GM21390 (cell line): Measurements from ENCODE around the gene TUBE1.
"Not testable (repeated sequence)": the region's sequence is repeated elsewhere in the genome, so short reads cannot be mapped to it uniquely, and the experiment has no call there.

Source experiments
- ATAC-seq: cut with Tn5 transposase; IDR thresholded peaks from one replicate; pipeline ENCODE4 v1.9.1; 2021; ENCODE audit not compliant: unreplicated experiment

Gene TUBE1

DNA sequence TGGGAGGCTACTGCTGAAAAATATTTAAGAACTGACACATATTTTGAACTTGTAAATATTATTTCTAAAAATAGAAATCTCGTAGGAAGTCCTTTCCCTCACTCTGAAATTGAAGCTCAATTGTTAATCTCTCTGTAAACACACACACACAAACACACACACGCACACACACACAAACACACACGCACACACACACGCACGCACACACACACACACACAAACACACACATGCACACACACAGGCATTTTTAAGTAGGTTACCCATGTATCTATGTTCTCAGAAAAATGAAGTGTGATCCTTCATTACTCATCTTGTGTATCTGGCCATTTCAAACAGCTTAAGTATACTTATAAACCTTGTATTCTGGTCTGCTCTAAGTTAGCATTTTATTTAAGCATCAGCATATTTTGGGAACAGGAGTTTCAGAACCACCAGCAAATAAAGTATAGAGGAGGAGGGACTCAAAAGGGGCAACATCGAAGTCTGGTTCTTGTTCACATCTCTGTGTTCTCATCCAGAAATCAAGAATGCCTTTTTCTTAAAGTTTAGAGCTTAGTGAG is 21.8 kb downstream of the TUBE1 start:
- ATAC-seq, result no peak

GRCh38 chr6:112062966-112063365 is 24.3 kb downstream of the TUBE1 start:
- no peak for ATAC-seq

DNA sequence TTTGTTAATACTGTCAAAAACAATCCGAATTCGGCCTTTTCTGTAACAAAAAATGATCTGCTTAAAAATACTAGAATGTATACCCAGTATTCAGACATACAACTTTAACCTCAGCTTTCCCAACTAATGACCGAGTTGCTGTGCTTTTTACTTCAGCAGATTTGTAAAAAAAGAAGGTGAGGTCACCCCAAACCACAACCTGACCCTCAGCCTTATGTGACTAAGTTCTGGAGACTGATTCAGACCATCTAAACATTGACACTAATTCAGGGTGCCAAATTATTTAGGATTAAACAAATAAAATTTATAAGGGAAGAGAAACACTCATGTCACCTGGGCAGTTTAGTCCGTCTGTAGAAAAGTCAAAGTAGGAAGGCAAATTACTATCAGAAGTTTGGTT is 25.7 kb downstream of the TUBE1 start:
- no peak for ATAC-seq

DNA sequence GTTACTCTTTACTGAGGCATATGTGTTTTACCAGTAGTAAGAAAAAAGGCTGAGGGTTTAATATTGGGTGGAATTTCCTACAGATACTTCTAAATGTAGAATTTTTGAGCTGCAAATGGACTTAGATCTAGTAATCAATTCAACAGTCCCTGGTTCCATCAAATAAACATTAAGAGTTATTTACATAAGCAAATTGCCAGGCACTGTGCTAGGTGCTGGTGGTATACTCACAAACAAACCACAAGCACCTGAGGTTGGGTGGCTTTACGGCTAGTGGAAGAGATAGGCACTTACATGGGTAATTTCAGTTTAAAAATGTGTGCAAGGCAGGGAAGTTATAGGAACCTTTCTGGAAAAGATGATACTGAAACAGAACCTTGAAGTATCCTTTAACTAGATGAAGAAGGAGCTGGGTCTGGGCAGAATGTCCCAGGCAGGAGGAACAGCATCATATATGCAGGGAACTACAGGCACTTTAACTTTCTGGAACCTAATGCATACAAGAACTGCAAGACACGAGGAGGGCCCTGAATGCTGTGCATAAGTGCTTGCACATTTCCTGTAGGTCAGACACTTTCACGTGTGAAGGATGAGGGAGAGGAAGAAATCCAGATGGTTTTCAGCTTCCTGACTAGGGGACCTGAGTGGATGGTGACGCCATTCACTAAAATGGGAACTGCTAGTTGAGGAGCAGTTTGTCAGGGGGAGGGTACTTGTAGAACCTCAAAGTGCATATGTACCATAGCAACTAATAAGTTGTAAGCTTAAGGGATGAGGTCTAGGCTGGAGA is 28.8 kb downstream of the TUBE1 start:
- ATAC-seq, result no peak

GRCh38 chr6:112054555-112055190 is 32.6 kb downstream of the TUBE1 start:
- no peak for ATAC-seq

DNA sequence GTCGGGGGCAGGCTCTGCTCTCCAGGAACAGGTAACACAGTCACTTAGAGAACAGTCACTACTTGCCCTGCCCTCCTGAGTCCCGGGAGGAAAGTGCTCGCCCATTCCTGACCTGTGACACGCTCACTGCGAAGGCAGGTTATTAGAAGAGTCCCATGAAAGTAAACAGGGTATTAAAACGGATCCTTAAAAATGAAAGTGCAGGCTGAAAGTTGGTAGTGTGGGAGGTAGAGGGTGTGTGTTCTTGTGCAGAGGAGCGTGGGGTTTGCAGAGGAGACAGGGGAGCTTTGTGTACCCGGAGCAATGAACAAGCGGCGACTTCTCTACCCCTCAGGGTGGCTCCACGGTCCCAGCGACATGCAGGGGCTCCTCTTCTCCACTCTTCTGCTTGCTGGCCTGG is 33.3 kb downstream of the TUBE1 start, which contains the start of gene CCN6:
Gene CCN6, plus strand, starts transcription at position 104 of the 400 bp plus-strand sequence. Its CDS starts 254 bp downstream, at position 358.
- no peak for ATAC-seq

GRCh38 chr6:112051251-112051740 is 36.0 kb downstream of the TUBE1 start:
- not testable (repeated sequence) for ATAC-seq

DNA sequence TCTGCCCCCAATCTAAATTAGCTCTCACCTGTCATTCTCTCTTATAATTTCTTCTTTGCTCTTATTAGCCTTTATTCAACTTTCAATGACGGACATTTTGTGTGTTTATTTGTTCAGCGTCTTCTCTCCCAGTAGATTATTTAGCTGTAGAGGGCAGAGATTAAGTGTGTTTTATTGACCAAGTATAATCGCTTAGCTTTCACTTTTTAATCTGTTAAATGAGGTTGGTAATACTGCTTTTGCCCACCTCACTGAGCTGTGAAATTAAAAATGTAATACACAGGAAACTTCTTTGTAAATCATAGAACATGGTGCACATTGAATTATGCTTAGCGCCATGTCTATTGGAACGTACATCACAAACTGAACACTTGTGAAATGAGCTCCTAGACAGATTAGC is 36.9 kb downstream of the TUBE1 start:
- ATAC-seq, result no peak

DNA sequence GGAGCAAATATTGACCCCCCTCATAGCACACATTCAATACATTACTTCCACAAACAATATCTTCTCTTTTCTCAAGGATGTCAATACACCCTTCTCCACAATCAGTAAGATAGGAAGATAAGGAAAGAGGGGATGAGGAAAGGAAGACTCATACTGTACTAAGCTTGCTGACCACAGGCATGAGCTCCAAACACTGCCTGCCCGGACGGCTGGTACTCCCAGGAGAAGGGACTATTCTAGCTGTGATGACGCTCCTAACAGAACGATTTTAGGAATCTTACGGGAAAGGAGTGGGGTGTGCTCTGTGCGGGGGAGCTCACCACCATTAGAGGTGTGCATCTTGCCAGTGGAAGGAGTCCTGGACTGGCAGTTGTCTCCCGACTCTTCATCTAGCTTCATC is 37.3 kb downstream of the TUBE1 start:
- no peak for ATAC-seq

DNA sequence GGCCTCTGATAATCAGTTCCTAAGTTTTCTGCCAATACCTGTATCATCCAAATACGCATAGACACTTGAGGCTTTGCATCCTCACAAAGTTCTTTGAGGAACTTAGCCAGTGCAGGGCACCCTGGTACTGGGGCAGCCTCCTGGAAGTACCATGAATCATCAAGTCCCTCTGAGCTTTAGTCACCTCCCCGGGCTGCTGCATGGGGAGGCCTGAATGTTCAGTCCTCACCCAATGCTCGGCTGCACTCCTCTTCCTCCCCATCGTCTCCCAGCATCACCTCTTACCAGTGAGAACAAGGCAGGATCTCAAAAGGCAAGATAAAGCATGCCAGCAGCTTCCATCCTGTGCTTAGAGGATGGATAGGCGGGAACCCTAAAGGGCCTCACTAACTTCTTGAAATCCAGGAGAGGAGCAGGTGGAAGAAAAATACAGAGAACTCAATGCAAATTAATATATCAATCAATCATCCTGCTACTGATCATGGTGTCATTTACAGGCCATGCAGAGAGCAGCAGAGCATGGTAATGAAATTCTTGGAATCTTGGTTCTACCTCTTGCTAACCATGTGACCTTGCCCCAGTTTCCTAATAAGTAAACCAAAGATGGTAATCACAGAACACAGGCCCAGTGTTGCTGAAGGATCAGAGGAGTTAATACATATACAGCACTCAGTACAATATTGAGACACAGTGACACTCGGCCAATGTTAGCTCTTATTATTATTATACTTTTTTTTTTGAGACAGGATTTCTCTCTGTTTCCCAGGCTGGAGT is 38.1 kb downstream of the TUBE1 start:
- no peak for ATAC-seq

DNA sequence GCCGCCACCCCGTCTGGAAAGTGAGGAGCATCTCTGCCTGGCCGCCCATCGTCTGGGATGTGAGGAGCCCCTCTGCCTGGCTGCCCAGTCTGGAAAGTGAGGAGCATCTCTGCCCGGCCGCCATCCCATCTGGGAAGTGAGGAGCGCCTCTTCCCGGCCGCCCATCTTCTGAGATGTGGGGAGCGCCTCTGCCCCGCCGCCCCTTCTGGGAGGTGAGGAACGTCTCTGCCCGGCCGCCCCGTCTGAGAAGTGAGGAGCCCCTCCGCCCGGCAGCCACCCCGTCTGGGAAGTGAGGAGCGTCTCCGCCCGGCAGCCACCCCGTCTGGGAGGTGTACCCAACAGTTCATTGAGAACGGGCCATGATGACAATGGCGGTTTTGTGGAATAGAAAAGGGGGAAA is 39.8 kb downstream of the TUBE1 start:
- not testable (repeated sequence) for ATAC-seq

- ATAC-seq, result no peak
Measured at GRCh38 chr6:112044856-112045255, 42.4 kb downstream of the TUBE1 start.

- no peak for ATAC-seq
Measured at GRCh38 chr6:112044196-112044595, 43.1 kb downstream of the TUBE1 start.

- ATAC-seq, result peak; percentile 86
Measured at GRCh38 chr6:112043032-112044007, 44.0 kb downstream of the TUBE1 start.

DNA sequence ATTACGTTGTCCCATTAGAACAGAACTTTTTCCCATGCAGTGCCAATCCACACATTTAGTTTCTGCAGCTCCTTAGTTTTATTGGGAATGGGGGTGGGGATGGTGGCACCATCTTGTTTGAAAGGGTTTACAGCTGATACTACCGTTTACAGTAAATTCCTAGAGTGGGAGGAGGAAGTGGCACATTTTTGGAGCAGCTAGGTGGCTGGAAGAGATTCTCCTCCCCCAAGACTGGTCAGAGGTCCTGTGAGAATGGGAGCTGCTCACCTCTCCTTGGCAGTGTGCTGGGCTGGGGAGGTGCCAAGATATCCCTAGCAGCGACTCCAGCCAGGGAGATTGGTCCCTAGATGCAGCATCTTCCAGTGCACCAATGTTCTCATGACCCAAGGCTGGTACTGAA is 45.7 kb downstream of the TUBE1 start:
- ATAC-seq, result no peak

- no peak for ATAC-seq
Measured at GRCh38 chr6:112040956-112041355, 46.3 kb downstream of the TUBE1 start.

DNA sequence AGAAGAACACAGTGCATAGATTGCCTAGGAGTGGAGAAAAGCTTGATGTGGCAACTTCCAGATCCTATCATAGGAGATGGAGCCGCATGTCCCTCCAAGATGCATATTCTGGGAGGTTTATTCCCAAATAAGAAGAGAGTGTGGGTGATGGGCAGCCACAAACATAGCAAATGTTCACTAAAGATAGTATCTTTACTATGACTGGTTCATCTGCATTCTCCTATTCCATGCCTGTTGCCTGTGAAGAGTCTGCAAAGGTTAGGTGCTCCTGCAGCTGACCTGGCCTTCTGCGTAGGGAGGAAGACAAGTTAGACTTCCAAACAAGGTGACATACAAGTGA is 47.9 kb downstream of the TUBE1 start:
- no peak for ATAC-seq

DNA sequence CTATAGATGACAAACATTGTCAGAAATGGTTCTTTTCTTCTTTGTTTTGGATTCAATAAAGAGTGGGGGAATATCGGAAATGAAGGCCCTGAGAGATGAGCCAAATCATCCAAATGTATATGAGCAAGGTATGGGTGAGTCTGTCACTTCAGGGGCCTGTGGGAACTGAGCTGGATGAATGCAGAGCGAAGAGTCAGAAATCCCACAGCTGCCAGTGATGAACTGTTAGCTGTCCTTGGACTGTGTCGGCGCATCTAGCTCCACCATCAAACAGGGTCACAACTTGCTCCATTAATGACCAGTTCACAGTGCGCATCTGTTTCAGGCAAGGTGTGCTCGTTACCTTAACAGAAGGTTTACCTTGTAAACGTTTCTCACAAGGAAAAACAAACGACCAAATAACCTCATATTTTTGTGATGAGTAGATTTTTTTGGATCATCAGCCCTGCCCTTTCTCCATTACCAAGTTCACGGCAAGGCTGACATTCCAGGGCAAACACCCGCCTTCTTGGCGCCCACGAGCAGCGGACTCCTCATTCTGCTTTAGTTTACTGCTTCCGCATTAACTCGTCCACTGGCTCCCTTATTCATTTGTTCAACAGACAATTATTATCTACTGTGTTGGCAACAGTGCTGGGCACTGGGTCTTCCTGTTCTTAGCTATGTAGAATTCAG is 48.4 kb downstream of the TUBE1 start:
- ATAC-seq, result no peak

GRCh38 chr6:112038268-112038667 is 49.0 kb downstream of the TUBE1 start:
- ATAC-seq, result no peak

DNA sequence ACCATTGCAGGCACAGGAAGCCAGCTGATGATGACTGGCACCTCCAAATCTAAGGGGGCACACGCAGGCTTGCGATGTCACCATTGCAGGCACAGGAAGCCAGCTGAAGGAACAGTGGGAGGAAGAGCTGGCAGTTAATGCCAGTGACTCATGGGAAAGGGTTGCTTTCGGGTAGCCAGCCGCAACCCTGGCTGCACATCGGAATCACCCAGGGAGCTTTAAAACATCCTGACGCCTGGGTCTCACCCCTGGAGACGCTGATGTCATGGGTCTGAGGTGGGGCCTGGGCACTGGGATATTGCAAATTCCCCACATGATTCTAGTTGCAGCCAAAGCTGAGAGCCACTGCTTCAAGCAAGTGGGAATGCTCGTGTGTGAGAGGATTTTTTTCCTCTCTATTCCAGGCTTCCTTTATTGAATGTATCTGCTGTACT is 49.5 kb downstream of the TUBE1 start:
- no peak for ATAC-seq
